Keratinocyte (primary cell): ENCODE results near the gene NRF1. TPM values are rescaled to one million over a fixed set of nuclear protein-coding genes. Genes with fewer than 3 reads are reported as not detected.

Source experiments
- DNase-seq: peaks from one replicate; pipeline ENCODE4 v3.0.0-alpha.2; 2011; ENCODE audit warnings: low read depth, missing footprints, low spot score
- FAIRE-seq: peaks from 2 replicates; lab custom pipeline; 2011; peaks lifted over from hg19 to GRCh38; lab: Jason Lieb, UNC
- H2AFZ ChIP-seq: 2 replicates; pipeline ENCODE4 v1.6.0; 2012; ENCODE audit warnings: low read length, control low read depth, inconsistent platforms; ENCODE audit not compliant: control insufficient read depth
- H3K27ac ChIP-seq: 2 replicates; pipeline ENCODE4 v1.5.1; 2011; ENCODE audit warnings: low read length; ENCODE audit not compliant: control insufficient read depth, insufficient read depth
- H3K27me3 ChIP-seq: 3 replicates; pipeline ENCODE4 v1.6.0; 2011; ENCODE audit warnings: low read length; ENCODE audit not compliant: control insufficient read depth, insufficient read depth; ENCODE audit errors: extremely low read depth
- H3K36me3 ChIP-seq, 2 experiments: 2 replicates in 1 of 2; 3 replicates in 1 of 2; pipeline ENCODE4 v1.5.1; 2011; ENCODE audit warnings: low read length in 2 of 2, mild to moderate bottlenecking in 1 of 2; ENCODE audit not compliant: control insufficient read depth in 2 of 2, insufficient read depth in 2 of 2; ENCODE audit errors: extremely low read depth in 1 of 2
- H3K4me1 ChIP-seq: 3 replicates; pipeline ENCODE4 v1.5.1; 2011; ENCODE audit warnings: low read length; ENCODE audit not compliant: control insufficient read depth, insufficient read depth; ENCODE audit errors: extremely low read depth
- H3K4me2 ChIP-seq: 3 replicates; pipeline ENCODE4 v1.6.0; 2011; ENCODE audit warnings: low read depth, low read length; ENCODE audit not compliant: control insufficient read depth, insufficient read depth; ENCODE audit errors: extremely low read depth
- H3K4me3 ChIP-seq, 3 experiments: fragments of 200-600 bp in 1 of 3; sonication (generic) in 1 of 3; 2 replicates in 2 of 3; 3 replicates in 1 of 3; pipeline ENCODE4 v1.5.1; 2011 to 2016; ENCODE audit warnings: low read length in 3 of 3, mild to moderate bottlenecking in 3 of 3, control low read depth in 2 of 3, inconsistent platforms in 1 of 3, low read depth in 1 of 3, mixed read lengths in 1 of 3, mixed run types in 1 of 3, moderate library complexity in 1 of 3; ENCODE audit not compliant: control insufficient read depth in 2 of 3, insufficient read depth in 2 of 3; ENCODE audit errors: extremely low read depth in 1 of 3
- H3K79me2 ChIP-seq: 2 replicates; pipeline ENCODE4 v1.6.0; 2012; ENCODE audit warnings: low read length; ENCODE audit not compliant: control insufficient read depth, insufficient read depth
- H3K9ac ChIP-seq: 3 replicates; pipeline ENCODE4 v1.6.0; 2011; ENCODE audit warnings: low read length; ENCODE audit not compliant: control insufficient read depth, insufficient read depth; ENCODE audit errors: extremely low read depth
- H3K9me1 ChIP-seq: 3 replicates; pipeline ENCODE4 v1.6.0; 2011; ENCODE audit warnings: low read length; ENCODE audit not compliant: control insufficient read depth, insufficient read depth; ENCODE audit errors: extremely low read depth
- H3K9me3 ChIP-seq: 2 replicates; pipeline ENCODE4 v1.5.1; 2012; ENCODE audit warnings: low read depth, low read length; ENCODE audit not compliant: control insufficient read depth
- H4K20me1 ChIP-seq: 3 replicates; pipeline ENCODE4 v1.6.0; 2011; ENCODE audit warnings: low read length; ENCODE audit not compliant: control insufficient read depth, insufficient read depth; ENCODE audit errors: extremely low read depth
- EZH2 ChIP-seq: IDR thresholded peaks from one replicate; pipeline ENCODE4 v1.6.1; 2012; ENCODE audit warnings: inconsistent platforms, mild to moderate bottlenecking, low read length, moderate library complexity
- dilution Hi-C: fragments of 300-500 bp; cut with MboI; formaldehyde crosslinking; loops from one replicate; pipeline ENCODE4 v1.7.0; 2020; ENCODE audit warnings: low sequenced_read_pairs; ENCODE audit not compliant: extremely low pct_ligation_motif_present
- polyA plus RNA-seq, 5 experiments: library from polyadenylated mRNA; depleted of rRNA in 3 of 5; stranded (reverse) in 3 of 5; stranded (forward) in 1 of 5; unstranded in 1 of 5; fragments of >200 nt; gene quantifications; 1 replicate in 1 of 5; 2 replicates in 3 of 5; 3 replicates in 1 of 5; pipeline versions ENCODE4 v1.2.1 to v1.2.3, GENCODE V29; 2011 to 2012; ENCODE audit warnings: missing spikeins in 2 of 5, low read depth in 1 of 5, low replicate concordance in 1 of 5
- TF ChIP-seq, protein P1 (sequence below), 3 experiments: IDR thresholded peaks in 1 of 3; conservative IDR thresholded peaks in 1 of 3; optimal IDR thresholded peaks in 1 of 3; 2 replicates in 2 of 3; 3 replicates in 1 of 3; pipeline versions ENCODE3 to v1.5.1; 2011; ENCODE audit warnings: low read length in 3 of 3, mild to moderate bottlenecking in 3 of 3, moderate library complexity in 2 of 3, control low read depth in 1 of 3, inconsistent platforms in 1 of 3; ENCODE audit not compliant: insufficient read depth in 2 of 3; ENCODE audit errors: extremely low read depth in 1 of 3

The NRF1 gene
- polyA plus RNA-seq, 1 donor (not counting 4 experiments of a cell fraction or from before 2014, with no cell fraction given): 12.6 TPM

GRCh38 chr7:129769866-129770808, 158.6 kb downstream of the NRF1 start:
- no peak overlapping the region for H3K4me2 ChIP-seq
- H4K20me1 ChIP-seq: peaks cover 8% of the 10 kb centered on the region
- no peaks in the 10 kb centered on the region for H3K9me3 ChIP-seq
- dilution Hi-C loops: no loop called here
- no peak for FAIRE-seq
- no peak overlapping the region for H2AFZ ChIP-seq
- no peak overlapping the region for H3K4me3 ChIP-seq
- no peak overlapping the region for H3K27ac ChIP-seq
- peaks cover 4% of the 10 kb centered on the region for H3K79me2 ChIP-seq
- H3K36me3 ChIP-seq: peaks cover 0 to 3% of the 10 kb centered on the region in 2 experiments
- no peaks in the 10 kb centered on the region for H3K4me1 ChIP-seq
- no peaks in the 10 kb centered on the region for H3K27me3 ChIP-seq
- H3K9me1 ChIP-seq: no peaks in the 10 kb centered on the region
- H3K9ac ChIP-seq: no peak overlapping the region
- TF ChIP-seq, protein P1, sequence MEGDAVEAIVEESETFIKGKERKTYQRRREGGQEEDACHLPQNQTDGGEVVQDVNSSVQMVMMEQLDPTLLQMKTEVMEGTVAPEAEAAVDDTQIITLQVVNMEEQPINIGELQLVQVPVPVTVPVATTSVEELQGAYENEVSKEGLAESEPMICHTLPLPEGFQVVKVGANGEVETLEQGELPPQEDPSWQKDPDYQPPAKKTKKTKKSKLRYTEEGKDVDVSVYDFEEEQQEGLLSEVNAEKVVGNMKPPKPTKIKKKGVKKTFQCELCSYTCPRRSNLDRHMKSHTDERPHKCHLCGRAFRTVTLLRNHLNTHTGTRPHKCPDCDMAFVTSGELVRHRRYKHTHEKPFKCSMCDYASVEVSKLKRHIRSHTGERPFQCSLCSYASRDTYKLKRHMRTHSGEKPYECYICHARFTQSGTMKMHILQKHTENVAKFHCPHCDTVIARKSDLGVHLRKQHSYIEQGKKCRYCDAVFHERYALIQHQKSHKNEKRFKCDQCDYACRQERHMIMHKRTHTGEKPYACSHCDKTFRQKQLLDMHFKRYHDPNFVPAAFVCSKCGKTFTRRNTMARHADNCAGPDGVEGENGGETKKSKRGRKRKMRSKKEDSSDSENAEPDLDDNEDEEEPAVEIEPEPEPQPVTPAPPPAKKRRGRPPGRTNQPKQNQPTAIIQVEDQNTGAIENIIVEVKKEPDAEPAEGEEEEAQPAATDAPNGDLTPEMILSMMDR (optimal IDR thresholded peaks at IDR 0.05 in 1 of 3, IDR thresholded peaks at IDR 0.05 in 1 of 3, conservative IDR thresholded peaks at IDR 0.05 in 1 of 3; ENCODE audit: extremely low read depth in 1 of 3, insufficient read depth in 2 of 3, low read length in 3 of 3): no peak
- TF ChIP-seq EZH2: no peak
- DNase-seq: no peak

DNA sequence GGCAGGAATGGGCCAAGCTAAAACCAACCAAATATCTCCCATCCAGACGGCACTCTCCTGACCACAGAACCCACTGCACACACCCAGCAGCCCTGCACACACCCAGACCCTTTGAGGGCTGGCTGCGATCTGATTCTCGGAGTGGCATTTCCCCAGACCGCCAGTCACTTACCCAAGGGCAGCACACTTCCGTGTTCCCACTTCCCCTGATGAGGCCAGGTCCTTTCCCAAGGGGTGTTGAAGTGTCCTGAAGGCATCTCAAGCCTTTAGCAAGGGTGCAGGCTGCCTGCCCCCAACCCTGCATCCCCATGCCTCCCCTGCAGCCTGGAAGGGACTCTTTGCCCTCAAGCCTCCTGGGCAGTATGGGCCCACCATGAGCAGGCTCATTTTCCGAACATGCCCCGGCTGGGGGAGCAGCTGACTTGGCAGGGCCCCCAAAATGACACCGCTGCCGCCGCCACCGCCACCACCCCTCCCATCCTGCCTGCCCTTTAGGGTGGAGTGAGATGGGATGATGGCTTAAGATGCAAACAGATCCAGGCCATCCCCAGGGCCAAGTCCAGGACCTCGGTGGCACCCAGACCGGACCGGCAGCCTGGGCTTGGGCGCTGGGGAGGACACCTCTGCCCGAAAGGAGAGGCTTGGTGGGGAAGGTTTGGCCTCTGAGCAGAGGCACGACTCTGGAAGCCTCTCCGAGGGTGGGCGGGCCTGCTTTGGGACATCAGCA, 159.8 kb downstream of the NRF1 start:
- H3K4me2 ChIP-seq: no peak overlapping the region
- no peak for TF ChIP-seq EZH2
- TF ChIP-seq, protein P1 (optimal IDR thresholded peaks at IDR 0.05 in 1 of 3, IDR thresholded peaks at IDR 0.05 in 1 of 3, conservative IDR thresholded peaks at IDR 0.05 in 1 of 3; ENCODE audit: extremely low read depth in 1 of 3, insufficient read depth in 2 of 3, low read length in 3 of 3): no peak
- H3K4me1 ChIP-seq: peaks cover 4% of the 10 kb centered on the region
- no peak for FAIRE-seq
- dilution Hi-C loops: no loop called here
- H3K36me3 ChIP-seq: peaks cover 0 to 3% of the 10 kb centered on the region in 2 experiments
- no peak for DNase-seq
- no peaks in the 10 kb centered on the region for H3K9me1 ChIP-seq
- peaks cover 8% of the 10 kb centered on the region for H4K20me1 ChIP-seq
- no peak overlapping the region for H3K9ac ChIP-seq
- peaks cover 12% of the 10 kb centered on the region for H3K79me2 ChIP-seq
- no peak overlapping the region for H3K4me3 ChIP-seq
- no peak overlapping the region for H3K27ac ChIP-seq
- H3K9me3 ChIP-seq: no peaks in the 10 kb centered on the region
- H2AFZ ChIP-seq: no peak overlapping the region
- H3K27me3 ChIP-seq: no peaks in the 10 kb centered on the region
